Prostate gland (tissue), 2 donors: ENCODE measurements around the gene SP6.

Source experiments
- CTCF ChIP-seq, 4 experiments: fragments of 200-600 bp in 2 of 4; fragments of 450-650 bp in 2 of 4; sonication (generic) in 2 of 4; IDR thresholded peaks; 1 replicate in 3 of 4; 2 replicates in 1 of 4; pipeline ENCODE4 v1.5.1; 2016 to 2019; ENCODE audit warnings: antibody characterized with exemption in 4 of 4, mild to moderate bottlenecking in 2 of 4, moderate library complexity in 2 of 4
- POLR2A ChIP-seq: fragments of 450-650 bp; IDR thresholded peaks from one replicate; pipeline ENCODE4 v1.6.1; 2016; ENCODE audit warnings: antibody characterized with exemption, mild to moderate bottlenecking
- POLR2AphosphoS5 ChIP-seq: sonication (generic); formaldehyde crosslinking; IDR thresholded peaks from one replicate; pipeline ENCODE4 v1.6.1; 2017; ENCODE audit warnings: antibody characterized with exemption

GRCh38 chr17:47850692-47851573 is at the start of gene SP6:
- peak in 2 of 4 experiments; percentile 15 to 59 for TF ChIP-seq CTCF (IDR thresholded peaks at IDR 0.05)
- TF ChIP-seq POLR2A = peak; percentile 89
- TF ChIP-seq POLR2AphosphoS5 = peak; percentile 80
